Measurements from ENCODE around the gene FNDC3B. TPM values are rescaled to one million over a fixed set of nuclear protein-coding genes. Genes with fewer than 3 reads are reported as not detected.

FNDC3B gene
- total RNA-seq, 1 experiment from 2014 or later = 149 TPM

GRCh38 chr3:172388412-172389078 lies 349.2 kb downstream of the FNDC3B start:
- no peak overlapping the region for H3K27ac Mint-ChIP-seq (ENCODE audit: low read depth, unreplicated experiment)
- intact Hi-C loops (cut with micrococcal nuclease) = no loop called here

GRCh38 chr3:172390792-172391191 lies 351.4 kb downstream of the FNDC3B start:
- no peaks in the 10 kb centered on the region for H3K9me3 Mint-ChIP-seq (ENCODE audit: unreplicated experiment)
- BruUV-seq (replicated peaks) = no TSS peak
- intact Hi-C loops (cut with micrococcal nuclease) = no loop called here
- ChIA-PET POLR2A (no interaction called here), CTCF (no interaction called here)
- TF ChIP-seq CTCF (IDR thresholded peaks at IDR 0.05; ENCODE audit: unreplicated experiment) = no peak
- no peaks in the 10 kb centered on the region for H3K27me3 Mint-ChIP-seq (ENCODE audit: insufficient read depth, unreplicated experiment)
- no peak for DNase-seq (ENCODE audit: unreplicated experiment)
- no peaks in the 10 kb centered on the region for H3K4me1 Mint-ChIP-seq (ENCODE audit: insufficient read depth, unreplicated experiment)
- peaks cover 37% of the 10 kb centered on the region for H3K36me3 Mint-ChIP-seq (ENCODE audit: insufficient read depth, unreplicated experiment)
- no peak overlapping the region for H3K27ac Mint-ChIP-seq (ENCODE audit: low read depth, unreplicated experiment)
- H3K4me3 Mint-ChIP-seq (ENCODE audit: unreplicated experiment) = no peak overlapping the region

More at GRCh38 chr3:172388412-172389078, 349.2 kb downstream of the FNDC3B start:
- H3K27me3 Mint-ChIP-seq (ENCODE audit: insufficient read depth, unreplicated experiment) = no peaks in the 10 kb centered on the region
- DNase-seq (ENCODE audit: unreplicated experiment) = no peak
- BruUV-seq (replicated peaks) = no TSS peak
- no peaks in the 10 kb centered on the region for H3K9me3 Mint-ChIP-seq (ENCODE audit: unreplicated experiment)
- H3K4me3 Mint-ChIP-seq (ENCODE audit: unreplicated experiment) = no peak overlapping the region
- ChIA-PET POLR2A (no interaction called here), CTCF (interaction anchor here (0.7 kb wide), 1 partner anchor 159 kb away, joined by 3 read pairs; no protein-coding TSS in a partner anchor)
- H3K36me3 Mint-ChIP-seq (ENCODE audit: insufficient read depth, unreplicated experiment) = peaks cover 33% of the 10 kb centered on the region
- no peak for TF ChIP-seq CTCF (IDR thresholded peaks at IDR 0.05; ENCODE audit: unreplicated experiment)
- no peaks in the 10 kb centered on the region for H3K4me1 Mint-ChIP-seq (ENCODE audit: insufficient read depth, unreplicated experiment)

- no peaks in the 10 kb centered on the region for H3K4me1 Mint-ChIP-seq (ENCODE audit: insufficient read depth, unreplicated experiment)
- ChIA-PET CTCF (interaction anchor here (0.6 kb wide), 2 partner anchors 165 to 336 kb away, joined by 3 read pairs; no protein-coding TSS in a partner anchor), POLR2A (no interaction called here)
- intact Hi-C loops (cut with micrococcal nuclease) = no loop called here
- no peaks in the 10 kb centered on the region for H3K27me3 Mint-ChIP-seq (ENCODE audit: insufficient read depth, unreplicated experiment)
- DNase-seq (ENCODE audit: unreplicated experiment) = no peak
- H3K9me3 Mint-ChIP-seq (ENCODE audit: unreplicated experiment) = no peaks in the 10 kb centered on the region
- H3K4me3 Mint-ChIP-seq (ENCODE audit: unreplicated experiment) = no peak overlapping the region
- TF ChIP-seq CTCF (IDR thresholded peaks at IDR 0.05; ENCODE audit: unreplicated experiment) = no peak
- BruUV-seq (replicated peaks) = no TSS peak
- no peak overlapping the region for H3K27ac Mint-ChIP-seq (ENCODE audit: low read depth, unreplicated experiment)
- peaks cover 41% of the 10 kb centered on the region for H3K36me3 Mint-ChIP-seq (ENCODE audit: insufficient read depth, unreplicated experiment)
These were observed 352.4 kb downstream of the FNDC3B start for GRCh38 chr3:172391592-172392302.

- H3K27me3 Mint-ChIP-seq (ENCODE audit: insufficient read depth, unreplicated experiment) = no peaks in the 10 kb centered on the region
- BruUV-seq (replicated peaks) = no TSS peak
- intact Hi-C loops (cut with micrococcal nuclease) = loop anchor here (5.0 kb wide), 1 partner anchor 83 kb away; no protein-coding TSS in a partner anchor
- H3K27ac Mint-ChIP-seq (ENCODE audit: low read depth, unreplicated experiment) = no peak overlapping the region
- ChIA-PET POLR2A (interaction anchor here (0.6 kb wide), 1 partner anchor 14 kb away, joined by 3 read pairs; no protein-coding TSS in a partner anchor), CTCF (no interaction called here)
- no peaks in the 10 kb centered on the region for H3K9me3 Mint-ChIP-seq (ENCODE audit: unreplicated experiment)
- no peaks in the 10 kb centered on the region for H3K4me1 Mint-ChIP-seq (ENCODE audit: insufficient read depth, unreplicated experiment)
- no peak overlapping the region for H3K4me3 Mint-ChIP-seq (ENCODE audit: unreplicated experiment)
- no peak for DNase-seq (ENCODE audit: unreplicated experiment)
- TF ChIP-seq CTCF (IDR thresholded peaks at IDR 0.05; ENCODE audit: unreplicated experiment) = no peak
- peaks cover 34% of the 10 kb centered on the region for H3K36me3 Mint-ChIP-seq (ENCODE audit: insufficient read depth, unreplicated experiment)
These were observed 355.3 kb downstream of the FNDC3B start for GRCh38 chr3:172394692-172395091.
